ENCODE results near the gene FBL. TPM values are rescaled to one million over a fixed set of nuclear protein-coding genes. Genes with fewer than 3 reads are reported as not detected.

Gene FBL
- total RNA-seq, 1 experiment from 2014 or later, result 437 TPM

- TSS peak; percentile 3 for BruUV-seq (replicated peaks)
- ChIA-PET CTCF (no interaction called here), POLR2A (ENCODE audit: unreplicated experiment) (interaction anchor here (0.5 kb wide), 1 partner anchor 171 kb away, joined by 4 read pairs; no protein-coding TSS in a partner anchor)
- no peaks in the 10 kb centered on the region for H3K9me2 ChIP-seq (ENCODE audit: insufficient read depth)
- H4K20me1 ChIP-seq (ENCODE audit: insufficient read depth), result no peaks in the 10 kb centered on the region
- H3K9me3 ChIP-seq (ENCODE audit: insufficient read depth, low read depth), result no peaks in the 10 kb centered on the region
- no peaks in the 10 kb centered on the region for H3K36me3 ChIP-seq (ENCODE audit: low read depth)
- no peaks in the 10 kb centered on the region for H3K4me1 ChIP-seq (replicated peaks; ENCODE audit: insufficient read depth)
- no peak overlapping the region for H2AFZ ChIP-seq
- peak in 1 of 2 experiments; percentile 65 for DNase-seq
- no peak for TF ChIP-seq EZH2 (IDR thresholded peaks at IDR 0.05; ENCODE audit: low read depth)
- no peak for TF ChIP-seq CTCF (conservative IDR thresholded peaks at IDR 0.05)
- no peaks in the 10 kb centered on the region for H3K79me2 ChIP-seq (ENCODE audit: low read depth)
- H3K4me2 ChIP-seq, result no peak overlapping the region
- intact Hi-C loops (cut with micrococcal nuclease; ENCODE audit: unreplicated experiment), result no loop called here
- no peaks in the 10 kb centered on the region for H3K27me3 ChIP-seq (ENCODE audit: insufficient read depth, low read depth)
- H3K27ac ChIP-seq, result no peak overlapping the region
- 0 out of 2 replicates have a peak, but pooled peaks cover 3% of the 10 kb centered on the region for H3F3A ChIP-seq (ENCODE audit: insufficient read depth, low read depth)
- no peak overlapping the region for H3K4me3 ChIP-seq
These were observed 21.8 kb downstream of the FBL start for GRCh38 chr19:39824143-39825092.

- TF ChIP-seq CTCF (conservative IDR thresholded peaks at IDR 0.05) (no peak), EZH2 (IDR thresholded peaks at IDR 0.05; ENCODE audit: low read depth) (no peak)
- Histone ChIP-seq H3K4me2 (no peak overlapping the region), H4K20me1 (ENCODE audit: insufficient read depth) (no peaks in the 10 kb centered on the region), H3K27ac (no peak overlapping the region), H3K79me2 (ENCODE audit: low read depth) (no peaks in the 10 kb centered on the region), H3K27me3 (ENCODE audit: insufficient read depth, low read depth) (no peaks in the 10 kb centered on the region), H3K4me3 (no peak overlapping the region), H3K9me3 (ENCODE audit: insufficient read depth, low read depth) (no peaks in the 10 kb centered on the region), H3K9me2 (ENCODE audit: insufficient read depth) (no peaks in the 10 kb centered on the region), H3K4me1 (replicated peaks; ENCODE audit: insufficient read depth) (no peaks in the 10 kb centered on the region), H3K36me3 (ENCODE audit: low read depth) (no peaks in the 10 kb centered on the region), H3F3A (ENCODE audit: insufficient read depth, low read depth) (0 out of 2 replicates have a peak, but pooled peaks cover under 1% of the 10 kb centered on the region), H2AFZ (no peak overlapping the region)
- no peak for DNase-seq
- ChIA-PET POLR2A (ENCODE audit: unreplicated experiment) (interaction anchor here (0.5 kb wide), 1 partner anchor 172 kb away, joined by 4 read pairs; no protein-coding TSS in a partner anchor), CTCF (no interaction called here)
- intact Hi-C loops (cut with micrococcal nuclease; ENCODE audit: unreplicated experiment), result no loop called here
- no TSS peak for BruUV-seq (replicated peaks)
These were observed 22.5 kb downstream of the FBL start for GRCh38 chr19:39823686-39824085.

- intact Hi-C loops (cut with micrococcal nuclease; ENCODE audit: unreplicated experiment), result no loop called here
- H3K27me3 ChIP-seq (ENCODE audit: insufficient read depth, low read depth), result no peaks in the 10 kb centered on the region
- no peak overlapping the region for H3K4me2 ChIP-seq
- ChIA-PET CTCF (no interaction called here), POLR2A (ENCODE audit: unreplicated experiment) (interaction anchor here (0.6 to 1.0 kb wide), 2 partner anchors 78 to 385 kb away, joined by 4 to 5 read pairs; partner anchors contain the start of gene RPS16)
- H3K27ac ChIP-seq, result no peak overlapping the region
- H3K9me3 ChIP-seq (ENCODE audit: insufficient read depth, low read depth), result no peaks in the 10 kb centered on the region
- no peaks in the 10 kb centered on the region for H3K79me2 ChIP-seq (ENCODE audit: low read depth)
- no TSS peak for BruUV-seq (replicated peaks)
- no peak overlapping the region for H2AFZ ChIP-seq
- H3F3A ChIP-seq (ENCODE audit: insufficient read depth, low read depth), result no peaks in the 10 kb centered on the region
- H3K4me3 ChIP-seq, result no peak overlapping the region
- no peaks in the 10 kb centered on the region for H3K36me3 ChIP-seq (ENCODE audit: low read depth)
- TF ChIP-seq EZH2 (IDR thresholded peaks at IDR 0.05; ENCODE audit: low read depth), result no peak
- TF ChIP-seq CTCF (conservative IDR thresholded peaks at IDR 0.05), result no peak
- H3K9me2 ChIP-seq (ENCODE audit: insufficient read depth), result no peaks in the 10 kb centered on the region
- no peaks in the 10 kb centered on the region for H3K4me1 ChIP-seq (replicated peaks; ENCODE audit: insufficient read depth)
- no peaks in the 10 kb centered on the region for H4K20me1 ChIP-seq (ENCODE audit: insufficient read depth)
- no peak for DNase-seq
These were observed 25.5 kb downstream of the FBL start for GRCh38 chr19:39820696-39821095.

Data from PC-9 (cell line).